ENCODE data around the gene SLC35F1.

GRCh38 chr6:118320652-118321051 is 413.6 kb downstream of the SLC35F1 start:
- TF ChIP-seq CTCF (IDR thresholded peaks at IDR 0.05) (no peak), EZH2 (IDR thresholded peaks at IDR 0.05) (no peak), EZH2phosphoT487 (IDR thresholded peaks at IDR 0.05) (no peak)
